OCI-LY7 (cell line): ENCODE measurements around the gene TRIM50.

ENCODE experiments used
- EZH2phosphoT487 ChIP-seq: fragments of 200-600 bp; sonication (generic); IDR thresholded peaks from 2 replicates; pipeline ENCODE4 v1.6.1; 2018; ENCODE audit warnings: low read depth, borderline replicate concordance, mild to moderate bottlenecking, mixed run types, antibody characterized with exemption, low read length, moderate library complexity, mixed read lengths
- TF ChIP-seq, protein P1 (sequence below): fragments of 200-600 bp; sonication (generic); conservative IDR thresholded peaks from 2 replicates; pipeline ENCODE4 v1.5.1; 2014; ENCODE audit warnings: mild to moderate bottlenecking, antibody characterized with exemption, low read length, moderate library complexity, mixed read lengths

DNA sequence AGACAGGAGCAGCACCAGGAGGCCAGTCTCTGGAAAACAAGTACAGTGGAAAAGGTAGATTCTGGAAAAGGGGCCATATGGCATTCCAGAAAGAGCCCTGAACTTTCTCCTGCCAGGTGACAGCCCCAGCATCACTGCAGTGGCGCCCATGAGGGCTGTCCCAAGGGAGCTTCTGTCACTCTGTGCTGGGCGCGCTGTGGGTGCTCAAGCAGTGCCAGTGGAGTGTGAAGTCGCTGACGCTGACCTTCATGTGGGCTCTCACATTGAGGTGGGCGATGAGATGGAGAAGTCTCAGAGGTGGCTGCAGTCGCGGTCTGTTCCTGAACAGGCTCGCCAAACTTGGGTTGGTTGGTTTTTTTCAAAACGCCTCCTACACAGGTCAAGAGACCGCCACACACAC is 38.2 kb upstream of the TRIM50 start:
- TF ChIP-seq, protein P1, sequence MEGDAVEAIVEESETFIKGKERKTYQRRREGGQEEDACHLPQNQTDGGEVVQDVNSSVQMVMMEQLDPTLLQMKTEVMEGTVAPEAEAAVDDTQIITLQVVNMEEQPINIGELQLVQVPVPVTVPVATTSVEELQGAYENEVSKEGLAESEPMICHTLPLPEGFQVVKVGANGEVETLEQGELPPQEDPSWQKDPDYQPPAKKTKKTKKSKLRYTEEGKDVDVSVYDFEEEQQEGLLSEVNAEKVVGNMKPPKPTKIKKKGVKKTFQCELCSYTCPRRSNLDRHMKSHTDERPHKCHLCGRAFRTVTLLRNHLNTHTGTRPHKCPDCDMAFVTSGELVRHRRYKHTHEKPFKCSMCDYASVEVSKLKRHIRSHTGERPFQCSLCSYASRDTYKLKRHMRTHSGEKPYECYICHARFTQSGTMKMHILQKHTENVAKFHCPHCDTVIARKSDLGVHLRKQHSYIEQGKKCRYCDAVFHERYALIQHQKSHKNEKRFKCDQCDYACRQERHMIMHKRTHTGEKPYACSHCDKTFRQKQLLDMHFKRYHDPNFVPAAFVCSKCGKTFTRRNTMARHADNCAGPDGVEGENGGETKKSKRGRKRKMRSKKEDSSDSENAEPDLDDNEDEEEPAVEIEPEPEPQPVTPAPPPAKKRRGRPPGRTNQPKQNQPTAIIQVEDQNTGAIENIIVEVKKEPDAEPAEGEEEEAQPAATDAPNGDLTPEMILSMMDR = no peak
- TF ChIP-seq EZH2phosphoT487 = no peak
